GM23338 (cell line): ENCODE data around the gene TIMM10. TPM values are rescaled to one million over a fixed set of nuclear protein-coding genes. Genes with fewer than 3 reads are reported as not detected.

ENCODE experiments used
- ATAC-seq: fragments of 200-7000 bp; cut with Tn5 transposase; 3 replicates; pipeline ENCODE4 v1.9.1; 2020
- DNase-seq: peaks from one replicate; pipeline ENCODE4 v3.0.0-alpha.2; 2015; ENCODE audit warnings: low spot score
- H2AFZ ChIP-seq: fragments of 200-600 bp; sonication (generic); 2 replicates; pipeline ENCODE4 v1.8.0; 2016; ENCODE audit warnings: antibody characterized with exemption, mild to moderate bottlenecking, moderate library complexity
- H3F3A ChIP-seq: fragments of 200-600 bp; sonication (generic); replicated peaks from 2 replicates; pipeline ENCODE4 v1.8.0; 2017; ENCODE audit warnings: antibody characterized with exemption, mixed run types, low read depth
- H3K27ac ChIP-seq: fragments of 200-600 bp; sonication (generic); 2 replicates; pipeline ENCODE4 v1.6.1; 2016; ENCODE audit warnings: low read depth
- H3K27me3 ChIP-seq: fragments of 200-600 bp; sonication (generic); 2 replicates; pipeline ENCODE4 v1.8.0; 2016; ENCODE audit warnings: mild to moderate bottlenecking, mixed run types, moderate library complexity; ENCODE audit not compliant: insufficient read depth
- H3K36me3 ChIP-seq: fragments of 200-600 bp; sonication (generic); 2 replicates; pipeline ENCODE4 v1.8.0; 2016; ENCODE audit warnings: mild to moderate bottlenecking; ENCODE audit not compliant: insufficient read depth
- H3K4me1 ChIP-seq: fragments of 200-600 bp; sonication (generic); 2 replicates; pipeline ENCODE4 v1.8.0; 2016; ENCODE audit warnings: mild to moderate bottlenecking, moderate library complexity; ENCODE audit not compliant: insufficient read depth
- H3K4me2 ChIP-seq: fragments of 200-600 bp; sonication (generic); 2 replicates; pipeline ENCODE4 v1.7.1; 2017; ENCODE audit warnings: mixed run types
- H3K4me3 ChIP-seq: fragments of 200-600 bp; sonication (generic); 2 replicates; pipeline ENCODE4 v1.6.1; 2016; ENCODE audit warnings: mixed run types
- H3K79me2 ChIP-seq: fragments of 200-600 bp; sonication (generic); replicated peaks from 2 replicates; pipeline ENCODE4 v1.8.0; 2017; ENCODE audit warnings: mild to moderate bottlenecking; ENCODE audit not compliant: insufficient read depth
- H3K9me2 ChIP-seq: fragments of 200-600 bp; sonication (generic); 2 replicates; pipeline ENCODE4 v1.8.0; 2017; ENCODE audit not compliant: insufficient read depth
- H4K20me1 ChIP-seq: fragments of 200-600 bp; sonication (generic); replicated peaks from 2 replicates; pipeline ENCODE4 v1.8.0; 2017; ENCODE audit warnings: mild to moderate bottlenecking; ENCODE audit not compliant: insufficient read depth
- H3K27ac Mint-ChIP-seq: 2 replicates; pipeline ENCODE4 v1.8.0; 2020; ENCODE audit warnings: inconsistent platforms, mild to moderate bottlenecking, moderate library complexity, mixed read lengths
- H3K27me3 Mint-ChIP-seq: 3 replicates; pipeline ENCODE4 v1.8.0; 2022; ENCODE audit warnings: low read depth, mild to moderate bottlenecking, moderate library complexity, mixed read lengths, inconsistent platforms; ENCODE audit not compliant: insufficient read depth, poor library complexity
- H3K36me3 Mint-ChIP-seq: 3 replicates; pipeline ENCODE4 v1.8.0; 2021; ENCODE audit warnings: low read depth, mild to moderate bottlenecking, inconsistent platforms, moderate library complexity, mixed read lengths
- H3K4me1 Mint-ChIP-seq: 3 replicates; pipeline ENCODE4 v1.8.0; 2020; ENCODE audit warnings: mild to moderate bottlenecking, inconsistent platforms, mixed read lengths
- H3K4me3 Mint-ChIP-seq: 3 replicates; pipeline ENCODE4 v1.8.0; 2021; ENCODE audit warnings: moderate library complexity, mild to moderate bottlenecking, inconsistent platforms, mixed read lengths
- H3K9me3 Mint-ChIP-seq: 3 replicates; pipeline ENCODE4 v1.8.0; 2020; ENCODE audit warnings: moderate library complexity, mild to moderate bottlenecking, inconsistent platforms, mixed read lengths
- CREB1 ChIP-seq: fragments of 250-450 bp; sonication (Bioruptor Pico); IDR thresholded peaks from 2 replicates; pipeline ENCODE4 v1.5.0; 2020; ENCODE audit warnings: low read depth, mild to moderate bottlenecking, moderate library complexity
- EZH2 ChIP-seq: fragments of 200-600 bp; sonication (generic); IDR thresholded peaks from one replicate; pipeline ENCODE4 v1.8.0; 2017; ENCODE audit warnings: antibody characterized with exemption, mild to moderate bottlenecking, low read depth; ENCODE audit not compliant: unreplicated experiment
- EZH2phosphoT487 ChIP-seq: fragments of 200-600 bp; sonication (generic); IDR thresholded peaks from one replicate; pipeline ENCODE4 v1.8.1; 2018; ENCODE audit warnings: antibody characterized with exemption; ENCODE audit not compliant: unreplicated experiment
- JUNB ChIP-seq: IDR thresholded peaks from one replicate; pipeline ENCODE4 v1.6.1; 2016; ENCODE audit warnings: antibody characterized with exemption; ENCODE audit not compliant: unreplicated experiment
- POLR2AphosphoS5 ChIP-seq: IDR thresholded peaks from 2 replicates; pipeline ENCODE4 v1.6.1; 2016; ENCODE audit warnings: antibody characterized with exemption, low read depth
- STAT1 ChIP-seq: IDR thresholded peaks from one replicate; pipeline ENCODE4 v1.6.1; 2016; ENCODE audit warnings: antibody characterized with exemption; ENCODE audit not compliant: unreplicated experiment
- polyA plus RNA-seq: library from polyadenylated mRNA; unstranded; fragments of >200 nt; fragmentation: Nextera tagmentation; extraction: Ambion mirVana; gene quantifications from 2 replicates; pipeline ENCODE4 v1.2.1, GENCODE V29; 2016
- total RNA-seq: library from RNA; depleted of rRNA; stranded (reverse); fragments of >200 nt; shearing (Covaris generic); gene quantifications from 2 replicates; pipeline ENCODE4 v1.2.3, GENCODE V29; 2014
- TF ChIP-seq, protein P1 (sequence below): fragments of 250-450 bp; sonication (Bioruptor Pico); IDR thresholded peaks from 2 replicates; pipeline ENCODE4 v1.5.0; 2020; ENCODE audit warnings: mild to moderate bottlenecking, moderate library complexity
- TF ChIP-seq, protein P2 (sequence below): IDR thresholded peaks from 2 replicates; pipeline ENCODE4 v1.6.1; 2016; ENCODE audit warnings: antibody characterized with exemption
- TF ChIP-seq, protein P3 (sequence below), 2 experiments: fragments of 200-600 bp in 1 of 2; sonication (generic) in 1 of 2; conservative IDR thresholded peaks; 2 replicates each; pipeline versions ENCODE4 v1.5.1 to v1.6.1; 2016 to 2017; ENCODE audit warnings: antibody characterized with exemption in 2 of 2, low read depth in 2 of 2, mild to moderate bottlenecking in 2 of 2, moderate library complexity in 1 of 2
- TF ChIP-seq, protein P4 (sequence below): IDR thresholded peaks from one replicate; pipeline ENCODE4 v1.6.1; 2018; ENCODE audit warnings: antibody characterized with exemption; ENCODE audit not compliant: unreplicated experiment

The TIMM10 gene
- total and polyA plus RNA-seq, 2 experiments from 2014 or later, result 59.1 to 194 TPM

GRCh38 chr11:57500926-57501325, 29.6 kb downstream of the TIMM10 start:
- Histone ChIP-seq H3K4me1 (peaks cover 31% of the 10 kb centered on the region), H3K9me2 (no peaks in the 10 kb centered on the region), H3K36me3 (peaks cover under 1% of the 10 kb centered on the region; the same call in 1 of the 2 replicates), H2AFZ (no peak overlapping the region), H3K27me3 (no peaks in the 10 kb centered on the region), H3F3A (peaks cover 14% of the 10 kb centered on the region), H3K79me2 (peaks cover 23% of the 10 kb centered on the region; the same call in 1 of the 2 replicates), H3K4me2 (no peak overlapping the region), H3K27ac (no peak overlapping the region), H3K4me3 (no peak overlapping the region), H4K20me1 (peaks cover 15% of the 10 kb centered on the region)
- 0 out of 2 replicates have a peak overlapping the region, but pooled peaks have one; percentile 85 for H3K27ac Mint-ChIP-seq
- no peak overlapping the region for H3K4me3 Mint-ChIP-seq
- no peak for DNase-seq
- H3K9me3 Mint-ChIP-seq, result no peaks in the 10 kb centered on the region
- no peak for TF ChIP-seq JUNB
- TF ChIP-seq, protein P1, sequence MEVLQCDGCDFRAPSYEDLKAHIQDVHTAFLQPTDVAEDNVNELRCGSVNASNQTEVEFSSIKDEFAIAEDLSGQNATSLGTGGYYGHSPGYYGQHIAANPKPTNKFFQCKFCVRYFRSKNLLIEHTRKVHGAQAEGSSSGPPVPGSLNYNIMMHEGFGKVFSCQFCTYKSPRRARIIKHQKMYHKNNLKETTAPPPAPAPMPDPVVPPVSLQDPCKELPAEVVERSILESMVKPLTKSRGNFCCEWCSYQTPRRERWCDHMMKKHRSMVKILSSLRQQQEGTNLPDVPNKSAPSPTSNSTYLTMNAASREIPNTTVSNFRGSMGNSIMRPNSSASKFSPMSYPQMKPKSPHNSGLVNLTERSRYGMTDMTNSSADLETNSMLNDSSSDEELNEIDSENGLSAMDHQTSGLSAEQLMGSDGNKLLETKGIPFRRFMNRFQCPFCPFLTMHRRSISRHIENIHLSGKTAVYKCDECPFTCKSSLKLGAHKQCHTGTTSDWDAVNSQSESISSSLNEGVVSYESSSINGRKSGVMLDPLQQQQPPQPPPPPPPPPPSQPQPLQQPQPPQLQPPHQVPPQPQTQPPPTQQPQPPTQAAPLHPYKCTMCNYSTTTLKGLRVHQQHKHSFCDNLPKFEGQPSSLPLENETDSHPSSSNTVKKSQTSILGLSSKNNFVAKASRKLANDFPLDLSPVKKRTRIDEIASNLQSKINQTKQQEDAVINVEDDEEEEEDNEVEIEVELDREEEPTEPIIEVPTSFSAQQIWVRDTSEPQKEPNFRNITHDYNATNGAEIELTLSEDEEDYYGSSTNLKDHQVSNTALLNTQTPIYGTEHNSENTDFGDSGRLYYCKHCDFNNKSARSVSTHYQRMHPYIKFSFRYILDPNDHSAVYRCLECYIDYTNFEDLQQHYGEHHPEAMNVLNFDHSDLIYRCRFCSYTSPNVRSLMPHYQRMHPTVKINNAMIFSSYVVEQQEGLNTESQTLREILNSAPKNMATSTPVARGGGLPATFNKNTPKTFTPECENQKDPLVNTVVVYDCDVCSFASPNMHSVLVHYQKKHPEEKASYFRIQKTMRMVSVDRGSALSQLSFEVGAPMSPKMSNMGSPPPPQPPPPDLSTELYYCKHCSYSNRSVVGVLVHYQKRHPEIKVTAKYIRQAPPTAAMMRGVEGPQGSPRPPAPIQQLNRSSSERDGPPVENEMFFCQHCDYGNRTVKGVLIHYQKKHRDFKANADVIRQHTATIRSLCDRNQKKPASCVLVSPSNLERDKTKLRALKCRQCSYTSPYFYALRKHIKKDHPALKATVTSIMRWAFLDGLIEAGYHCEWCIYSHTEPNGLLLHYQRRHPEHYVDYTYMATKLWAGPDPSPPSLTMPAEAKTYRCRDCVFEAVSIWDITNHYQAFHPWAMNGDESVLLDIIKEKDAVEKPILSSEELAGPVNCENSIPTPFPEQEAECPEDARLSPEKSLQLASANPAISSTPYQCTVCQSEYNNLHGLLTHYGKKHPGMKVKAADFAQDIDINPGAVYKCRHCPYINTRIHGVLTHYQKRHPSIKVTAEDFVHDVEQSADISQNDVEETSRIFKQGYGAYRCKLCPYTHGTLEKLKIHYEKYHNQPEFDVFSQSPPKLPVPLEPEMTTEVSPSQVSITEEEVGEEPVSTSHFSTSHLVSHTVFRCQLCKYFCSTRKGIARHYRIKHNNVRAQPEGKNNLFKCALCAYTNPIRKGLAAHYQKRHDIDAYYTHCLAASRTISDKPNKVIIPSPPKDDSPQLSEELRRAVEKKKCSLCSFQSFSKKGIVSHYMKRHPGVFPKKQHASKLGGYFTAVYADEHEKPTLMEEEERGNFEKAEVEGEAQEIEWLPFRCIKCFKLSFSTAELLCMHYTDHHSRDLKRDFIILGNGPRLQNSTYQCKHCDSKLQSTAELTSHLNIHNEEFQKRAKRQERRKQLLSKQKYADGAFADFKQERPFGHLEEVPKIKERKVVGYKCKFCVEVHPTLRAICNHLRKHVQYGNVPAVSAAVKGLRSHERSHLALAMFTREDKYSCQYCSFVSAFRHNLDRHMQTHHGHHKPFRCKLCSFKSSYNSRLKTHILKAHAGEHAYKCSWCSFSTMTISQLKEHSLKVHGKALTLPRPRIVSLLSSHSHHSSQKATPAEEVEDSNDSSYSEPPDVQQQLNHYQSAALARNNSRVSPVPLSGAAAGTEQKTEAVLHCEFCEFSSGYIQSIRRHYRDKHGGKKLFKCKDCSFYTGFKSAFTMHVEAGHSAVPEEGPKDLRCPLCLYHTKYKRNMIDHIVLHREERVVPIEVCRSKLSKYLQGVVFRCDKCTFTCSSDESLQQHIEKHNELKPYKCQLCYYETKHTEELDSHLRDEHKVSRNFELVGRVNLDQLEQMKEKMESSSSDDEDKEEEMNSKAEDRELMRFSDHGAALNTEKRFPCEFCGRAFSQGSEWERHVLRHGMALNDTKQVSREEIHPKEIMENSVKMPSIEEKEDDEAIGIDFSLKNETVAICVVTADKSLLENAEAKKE (CRISPR knock-in tag), result no peak
- no peak for TF ChIP-seq POLR2AphosphoS5
- no peak for TF ChIP-seq CREB1
- TF ChIP-seq, protein P2, sequence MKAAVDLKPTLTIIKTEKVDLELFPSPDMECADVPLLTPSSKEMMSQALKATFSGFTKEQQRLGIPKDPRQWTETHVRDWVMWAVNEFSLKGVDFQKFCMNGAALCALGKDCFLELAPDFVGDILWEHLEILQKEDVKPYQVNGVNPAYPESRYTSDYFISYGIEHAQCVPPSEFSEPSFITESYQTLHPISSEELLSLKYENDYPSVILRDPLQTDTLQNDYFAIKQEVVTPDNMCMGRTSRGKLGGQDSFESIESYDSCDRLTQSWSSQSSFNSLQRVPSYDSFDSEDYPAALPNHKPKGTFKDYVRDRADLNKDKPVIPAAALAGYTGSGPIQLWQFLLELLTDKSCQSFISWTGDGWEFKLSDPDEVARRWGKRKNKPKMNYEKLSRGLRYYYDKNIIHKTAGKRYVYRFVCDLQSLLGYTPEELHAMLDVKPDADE, result no peak
- no peak for TF ChIP-seq STAT1
- TF ChIP-seq, protein P3, sequence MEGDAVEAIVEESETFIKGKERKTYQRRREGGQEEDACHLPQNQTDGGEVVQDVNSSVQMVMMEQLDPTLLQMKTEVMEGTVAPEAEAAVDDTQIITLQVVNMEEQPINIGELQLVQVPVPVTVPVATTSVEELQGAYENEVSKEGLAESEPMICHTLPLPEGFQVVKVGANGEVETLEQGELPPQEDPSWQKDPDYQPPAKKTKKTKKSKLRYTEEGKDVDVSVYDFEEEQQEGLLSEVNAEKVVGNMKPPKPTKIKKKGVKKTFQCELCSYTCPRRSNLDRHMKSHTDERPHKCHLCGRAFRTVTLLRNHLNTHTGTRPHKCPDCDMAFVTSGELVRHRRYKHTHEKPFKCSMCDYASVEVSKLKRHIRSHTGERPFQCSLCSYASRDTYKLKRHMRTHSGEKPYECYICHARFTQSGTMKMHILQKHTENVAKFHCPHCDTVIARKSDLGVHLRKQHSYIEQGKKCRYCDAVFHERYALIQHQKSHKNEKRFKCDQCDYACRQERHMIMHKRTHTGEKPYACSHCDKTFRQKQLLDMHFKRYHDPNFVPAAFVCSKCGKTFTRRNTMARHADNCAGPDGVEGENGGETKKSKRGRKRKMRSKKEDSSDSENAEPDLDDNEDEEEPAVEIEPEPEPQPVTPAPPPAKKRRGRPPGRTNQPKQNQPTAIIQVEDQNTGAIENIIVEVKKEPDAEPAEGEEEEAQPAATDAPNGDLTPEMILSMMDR (conservative IDR thresholded peaks at IDR 0.05; ENCODE audit: low read depth in 2 of 2), result no peak
- TF ChIP-seq EZH2, result no peak
- no peak for TF ChIP-seq EZH2phosphoT487
- TF ChIP-seq, protein P4, sequence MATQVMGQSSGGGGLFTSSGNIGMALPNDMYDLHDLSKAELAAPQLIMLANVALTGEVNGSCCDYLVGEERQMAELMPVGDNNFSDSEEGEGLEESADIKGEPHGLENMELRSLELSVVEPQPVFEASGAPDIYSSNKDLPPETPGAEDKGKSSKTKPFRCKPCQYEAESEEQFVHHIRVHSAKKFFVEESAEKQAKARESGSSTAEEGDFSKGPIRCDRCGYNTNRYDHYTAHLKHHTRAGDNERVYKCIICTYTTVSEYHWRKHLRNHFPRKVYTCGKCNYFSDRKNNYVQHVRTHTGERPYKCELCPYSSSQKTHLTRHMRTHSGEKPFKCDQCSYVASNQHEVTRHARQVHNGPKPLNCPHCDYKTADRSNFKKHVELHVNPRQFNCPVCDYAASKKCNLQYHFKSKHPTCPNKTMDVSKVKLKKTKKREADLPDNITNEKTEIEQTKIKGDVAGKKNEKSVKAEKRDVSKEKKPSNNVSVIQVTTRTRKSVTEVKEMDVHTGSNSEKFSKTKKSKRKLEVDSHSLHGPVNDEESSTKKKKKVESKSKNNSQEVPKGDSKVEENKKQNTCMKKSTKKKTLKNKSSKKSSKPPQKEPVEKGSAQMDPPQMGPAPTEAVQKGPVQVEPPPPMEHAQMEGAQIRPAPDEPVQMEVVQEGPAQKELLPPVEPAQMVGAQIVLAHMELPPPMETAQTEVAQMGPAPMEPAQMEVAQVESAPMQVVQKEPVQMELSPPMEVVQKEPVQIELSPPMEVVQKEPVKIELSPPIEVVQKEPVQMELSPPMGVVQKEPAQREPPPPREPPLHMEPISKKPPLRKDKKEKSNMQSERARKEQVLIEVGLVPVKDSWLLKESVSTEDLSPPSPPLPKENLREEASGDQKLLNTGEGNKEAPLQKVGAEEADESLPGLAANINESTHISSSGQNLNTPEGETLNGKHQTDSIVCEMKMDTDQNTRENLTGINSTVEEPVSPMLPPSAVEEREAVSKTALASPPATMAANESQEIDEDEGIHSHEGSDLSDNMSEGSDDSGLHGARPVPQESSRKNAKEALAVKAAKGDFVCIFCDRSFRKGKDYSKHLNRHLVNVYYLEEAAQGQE, result no peak
- peaks cover 66% of the 10 kb centered on the region for H3K36me3 Mint-ChIP-seq
- H3K4me1 Mint-ChIP-seq, result peaks cover 57% of the 10 kb centered on the region
- H3K27me3 Mint-ChIP-seq, result peaks cover 16% of the 10 kb centered on the region
- ATAC-seq, result no peak
